Measurements from ENCODE around the gene ITM2A.

The ITM2A gene

GRCh38 chrX:79367907-79368306 is 773 bp upstream of the ITM2A start:
- no peak for TF ChIP-seq SIN3A (IDR thresholded peaks at IDR 0.05; ENCODE audit: borderline replicate concordance, insufficient read depth, low read length)
- TF ChIP-seq POLR2AphosphoS5 (IDR thresholded peaks at IDR 0.05; ENCODE audit: low read depth, low read length): no peak
- TF ChIP-seq TAF1 (IDR thresholded peaks at IDR 0.05; ENCODE audit: borderline replicate concordance, insufficient read depth, low read length): no peak
- TF ChIP-seq FOXP2 (optimal IDR thresholded peaks at IDR 0.05; ENCODE audit: borderline replicate concordance, extremely low read depth, extremely low read length, insufficient read depth): no peak
- TF ChIP-seq REST (IDR thresholded peaks at IDR 0.05; ENCODE audit: insufficient read depth in 1 of 2, low read depth in 2 of 2, low read length in 2 of 2): no peak

GRCh38 chrX:79366556-79366872 is 620 bp downstream of the ITM2A start:
- TF ChIP-seq POLR2AphosphoS5 (IDR thresholded peaks at IDR 0.05; ENCODE audit: low read depth, low read length) (no peak), SIN3A (IDR thresholded peaks at IDR 0.05; ENCODE audit: borderline replicate concordance, insufficient read depth, low read length) (no peak), TAF1 (IDR thresholded peaks at IDR 0.05; ENCODE audit: borderline replicate concordance, insufficient read depth, low read length) (no peak), REST (IDR thresholded peaks at IDR 0.05; ENCODE audit: insufficient read depth in 1 of 2, low read depth in 2 of 2, low read length in 2 of 2) (no peak), FOXP2 (optimal IDR thresholded peaks at IDR 0.05; ENCODE audit: borderline replicate concordance, extremely low read depth, extremely low read length, insufficient read depth) (no peak)

DNA sequence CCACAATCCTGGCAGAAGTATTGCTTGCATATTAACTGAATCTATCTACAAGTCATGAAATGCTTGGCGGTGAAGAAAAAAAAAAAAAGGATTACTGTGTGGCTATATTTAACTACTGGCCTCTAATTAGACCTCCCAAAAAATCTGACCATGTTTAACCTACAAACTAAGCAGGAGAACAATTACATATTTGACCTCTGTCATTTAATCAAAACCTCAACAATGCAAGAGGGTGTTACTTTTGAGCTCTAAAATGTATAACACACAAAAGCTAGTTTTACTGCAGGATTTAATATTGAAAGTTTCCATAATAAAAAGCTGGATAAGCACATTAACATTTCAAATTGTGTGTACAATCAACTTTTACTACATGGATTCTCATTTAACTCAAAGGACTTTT is 1.5 kb downstream of the ITM2A start:
- no peak for TF ChIP-seq TAF1 (IDR thresholded peaks at IDR 0.05; ENCODE audit: borderline replicate concordance, insufficient read depth, low read length)
- no peak for TF ChIP-seq FOXP2 (optimal IDR thresholded peaks at IDR 0.05; ENCODE audit: borderline replicate concordance, extremely low read depth, extremely low read length, insufficient read depth)
- TF ChIP-seq SIN3A (IDR thresholded peaks at IDR 0.05; ENCODE audit: borderline replicate concordance, insufficient read depth, low read length): no peak

DNA sequence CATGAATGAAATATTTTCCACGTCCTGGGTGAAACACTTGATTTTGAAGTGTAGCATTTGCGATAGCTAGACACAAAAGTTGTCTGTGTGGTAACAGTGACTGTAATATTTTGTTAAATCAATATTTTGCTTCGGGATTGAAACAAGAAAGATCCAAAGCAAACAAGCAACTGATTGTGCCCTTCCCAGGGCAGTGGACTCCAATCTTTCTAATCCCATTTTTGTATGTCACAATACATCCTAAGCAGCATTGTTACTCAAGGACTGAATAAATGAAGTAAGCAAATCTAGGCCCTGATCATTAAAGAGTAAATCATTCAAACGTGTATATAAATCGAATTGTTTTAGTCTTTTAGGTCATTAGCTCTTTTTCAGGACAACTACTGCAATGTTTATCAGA is 2.8 kb downstream of the ITM2A start:
- TF ChIP-seq SIN3A (IDR thresholded peaks at IDR 0.05; ENCODE audit: borderline replicate concordance, insufficient read depth, low read length) (no peak), REST (IDR thresholded peaks at IDR 0.05; ENCODE audit: insufficient read depth in 1 of 2, low read depth in 2 of 2, low read length in 2 of 2) (no peak), TAF1 (IDR thresholded peaks at IDR 0.05; ENCODE audit: borderline replicate concordance, insufficient read depth, low read length) (no peak), POLR2AphosphoS5 (IDR thresholded peaks at IDR 0.05; ENCODE audit: low read depth, low read length) (no peak), FOXP2 (optimal IDR thresholded peaks at IDR 0.05; ENCODE audit: borderline replicate concordance, extremely low read depth, extremely low read length, insufficient read depth) (no peak)

DNA sequence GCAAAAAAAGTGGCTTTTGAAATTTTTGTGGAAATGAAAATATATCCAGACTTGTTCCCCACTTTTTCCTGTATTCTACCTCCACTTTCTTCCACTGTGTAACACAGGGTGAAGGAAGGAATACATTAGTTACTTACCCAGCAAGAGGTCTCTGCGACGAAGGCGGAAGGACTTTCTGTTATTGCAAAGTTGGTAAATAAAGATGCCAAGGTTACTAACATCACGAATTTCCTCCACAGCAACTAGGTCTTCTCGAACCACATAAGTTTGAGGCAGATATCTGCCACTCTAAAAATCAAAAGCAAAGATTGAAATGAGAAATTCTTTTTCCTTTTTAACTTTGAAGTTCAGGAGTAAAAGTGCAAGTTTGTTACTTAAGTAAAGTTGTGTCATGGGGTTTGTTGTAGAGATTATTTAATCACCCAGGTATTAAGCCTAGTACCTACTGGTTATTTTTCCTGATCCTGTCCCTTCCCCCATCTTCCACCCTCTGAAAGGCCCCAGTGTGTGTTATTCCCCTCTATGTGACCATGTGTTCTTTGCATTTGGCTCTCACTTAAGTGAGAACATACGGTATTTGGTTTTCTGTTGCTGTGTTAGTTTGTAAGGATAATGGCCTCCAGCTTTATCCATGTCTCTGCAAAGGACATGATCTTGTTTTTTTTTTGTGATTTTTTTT is 5.8 kb downstream of the ITM2A start:
- TF ChIP-seq REST (IDR thresholded peaks at IDR 0.05; ENCODE audit: insufficient read depth in 1 of 2, low read depth in 2 of 2, low read length in 2 of 2) (no peak), POLR2AphosphoS5 (IDR thresholded peaks at IDR 0.05; ENCODE audit: low read depth, low read length) (no peak), FOXP2 (optimal IDR thresholded peaks at IDR 0.05; ENCODE audit: borderline replicate concordance, extremely low read depth, extremely low read length, insufficient read depth) (no peak), TAF1 (IDR thresholded peaks at IDR 0.05; ENCODE audit: borderline replicate concordance, insufficient read depth, low read length) (no peak), SIN3A (IDR thresholded peaks at IDR 0.05; ENCODE audit: borderline replicate concordance, insufficient read depth, low read length) (no peak)

All from PFSK-1 (cell line).